GM12878 (cell line): ENCODE results near the gene OSBPL2. TPM values are rescaled to one million over a fixed set of nuclear protein-coding genes. Genes with fewer than 3 reads are reported as not detected.

Experiments used
- ATAC-seq: fragments of 200-7000 bp; cut with Tn5 transposase; 3 replicates; pipeline ENCODE4 v1.9.1; 2020; ENCODE audit warnings: mild to moderate bottlenecking, moderate library complexity
- BruUV-seq: library from RNA; stranded (reverse); fragments of 400-500 nt; replicated peaks from 2 replicates; lab custom pipeline; 2021; lab: Mats Ljungman, UMichigan
- CTCF ChIA-PET: fragments of 300-600 bp; sonication (Branson Sonifier 250); formaldehyde crosslinking; extraction: SDS; loops from one replicate; lab custom pipeline; 2021; ENCODE audit warnings: inconsistent platforms; lab: Yijun Ruan, JAX
- POLR2A ChIA-PET: fragments of 350-600 bp; formaldehyde crosslinking; extraction: SDS; loops from one replicate; lab custom pipeline; 2021; ENCODE audit warnings: inconsistent platforms; lab: Charles Lee
- RAD21 ChIA-PET: fragments of 300-600 bp; sonication (Branson Sonifier 250); formaldehyde crosslinking; loops from one replicate; lab custom pipeline; 2023; ENCODE audit warnings: antibody characterized with exemption; ENCODE audit not compliant: unreplicated experiment; lab: Charles Lee
- SMC1A ChIA-PET: fragments of 300-600 bp; sonication (Branson Sonifier 250); formaldehyde crosslinking; loops from one replicate; lab custom pipeline; 2023; ENCODE audit not compliant: unreplicated experiment, uncharacterized antibody; lab: Charles Lee
- DNase-seq: peaks from one replicate; pipeline ENCODE4 v3.0.0-alpha.2; 2011; ENCODE audit warnings: low read depth, low spot score
- FAIRE-seq: peaks from 3 replicates; lab custom pipeline; 2011; peaks lifted over from hg19 to GRCh38; lab: Jason Lieb, UNC
- H2AFZ ChIP-seq: 2 replicates; pipeline ENCODE4 v1.6.0; 2011; ENCODE audit warnings: low read depth, low read length, control low read depth; ENCODE audit not compliant: control insufficient read depth
- H3K27ac ChIP-seq: 2 replicates; pipeline ENCODE4 v1.5.1; 2011; ENCODE audit warnings: control low read depth; ENCODE audit not compliant: control insufficient read depth, insufficient read depth
- H3K27me3 ChIP-seq, 2 experiments: replicated peaks in 1 of 2; 2 replicates each; pipeline versions ENCODE4 v1.6.0 to v1.6.1; 2011; ENCODE audit warnings: low read length in 1 of 2; ENCODE audit not compliant: control insufficient read depth in 2 of 2, insufficient read depth in 2 of 2
- H3K36me3 ChIP-seq, 2 experiments: 2 replicates each; pipeline ENCODE4 v1.5.1; 2011; ENCODE audit warnings: low read length in 1 of 2; ENCODE audit not compliant: control insufficient read depth in 2 of 2, insufficient read depth in 2 of 2
- H3K4me1 ChIP-seq: 2 replicates; pipeline ENCODE4 v1.6.1; 2011; ENCODE audit warnings: mild to moderate bottlenecking, low read length, moderate library complexity, mixed read lengths; ENCODE audit not compliant: control insufficient read depth, insufficient read depth
- H3K4me2 ChIP-seq: 2 replicates; pipeline ENCODE4 v1.6.0; 2011; ENCODE audit warnings: control low read depth; ENCODE audit not compliant: control insufficient read depth, insufficient read depth
- H3K4me3 ChIP-seq: fragments of 200-600 bp; sonication (generic); 2 replicates; pipeline ENCODE4 v1.5.1; 2016
- H3K79me2 ChIP-seq: 2 replicates; pipeline ENCODE4 v1.6.0; 2011; ENCODE audit warnings: low read length; ENCODE audit not compliant: control insufficient read depth, insufficient read depth
- H3K9ac ChIP-seq: 2 replicates; pipeline ENCODE4 v1.8.0; 2011; ENCODE audit warnings: low read length, control low read depth, mixed read lengths; ENCODE audit not compliant: control insufficient read depth, insufficient read depth
- H3K9me3 ChIP-seq: replicated peaks from 3 replicates; pipeline ENCODE4 v1.5.1; 2011; ENCODE audit warnings: mild to moderate bottlenecking, low read length; ENCODE audit not compliant: control insufficient read depth, insufficient read depth
- H4K20me1 ChIP-seq: 2 replicates; pipeline ENCODE4 v1.6.0; 2011; ENCODE audit not compliant: control insufficient read depth, insufficient read depth
- BACH1 ChIP-seq: fragments of 450-650 bp; IDR thresholded peaks from 2 replicates; pipeline ENCODE4 v1.6.1; 2017; ENCODE audit warnings: mild to moderate bottlenecking, borderline replicate concordance
- BMI1 ChIP-seq: fragments of 450-650 bp; IDR thresholded peaks from 2 replicates; pipeline ENCODE4 v1.6.1; 2016; ENCODE audit warnings: mild to moderate bottlenecking, moderate library complexity, borderline replicate concordance
- BRCA1 ChIP-seq: IDR thresholded peaks from 2 replicates; pipeline ENCODE4 v1.6.1; 2011; ENCODE audit warnings: low read depth, low read length, improper control_type of control experiment
- CHD1 ChIP-seq: IDR thresholded peaks from 2 replicates; pipeline ENCODE4 v1.6.1; 2012; ENCODE audit warnings: low read depth, low read length, improper control_type of control experiment
- HCFC1 ChIP-seq: fragments of 150-350 bp; IDR thresholded peaks from 2 replicates; pipeline ENCODE4 v1.6.1; 2014; ENCODE audit warnings: low read length
- SREBF2 ChIP-seq: IDR thresholded peaks from 2 replicates; pipeline ENCODE4 v1.6.1; 2012; ENCODE audit warnings: mild to moderate bottlenecking, low read length
- TCF7 ChIP-seq: IDR thresholded peaks from 2 replicates; pipeline ENCODE4 v1.6.1; 2014; ENCODE audit warnings: antibody characterized with exemption, borderline replicate concordance
- ZBTB33 ChIP-seq: fragments of 450-650 bp; IDR thresholded peaks from 2 replicates; pipeline ENCODE4 v1.6.1; 2017; ENCODE audit warnings: mild to moderate bottlenecking
- ZBTB40 ChIP-seq: fragments of 450-650 bp; IDR thresholded peaks from 2 replicates; pipeline ENCODE4 v1.6.1; 2016; ENCODE audit warnings: mild to moderate bottlenecking, moderate library complexity, borderline replicate concordance
- ZNF24 ChIP-seq: fragments of 450-650 bp; IDR thresholded peaks from 2 replicates; pipeline ENCODE4 v1.6.1; 2017; ENCODE audit warnings: antibody characterized with exemption, mild to moderate bottlenecking
- ZNF592 ChIP-seq: fragments of 450-650 bp; IDR thresholded peaks from 2 replicates; pipeline ENCODE4 v1.6.1; 2017; ENCODE audit warnings: mild to moderate bottlenecking, moderate library complexity
- WGBS: methylation state at CpG from one replicate; pipeline ENCODE4 v1.1.6; 2016; ENCODE audit warnings: low lambda C conversion rate; ENCODE audit not compliant: insufficient replicate concordance, insufficient coverage; ENCODE audit errors: missing lambda C conversion rate; 5-methylcytosine and 5-hydroxymethylcytosine counted together
- in situ Hi-C: fragments of 300-500 bp; cut with MboI; formaldehyde crosslinking; loops from 9 replicates; pipeline ENCODE4 v1.14.3; 2018; ENCODE audit warnings: mixed read lengths
- intact Hi-C: fragments of 100-400 bp; cut with micrococcal nuclease; formaldehyde crosslinking; loops from one replicate; pipeline ENCODE4 v1.14.2; 2022; ENCODE audit not compliant: unreplicated experiment
- polyA plus RNA-seq, 11 experiments: library from polyadenylated mRNA; depleted of rRNA in 4 of 11; unstranded in 6 of 11; stranded (reverse) in 5 of 11; fragments of >200 nt; fragmentation: Nextera tagmentation in 4 of 11; fragmentation: Illumina TruSeq in 1 of 11; extraction: Ambion mirVana in 4 of 11; extraction: Trizol in 1 of 11; gene quantifications; 1 replicate in 1 of 11; 2 replicates in 10 of 11; pipeline versions ENCODE4 v1.2.1 to v1.2.3, GENCODE V29; 2011 to 2016; ENCODE audit warnings: inconsistent platforms in 2 of 11, missing spikeins in 2 of 11, low read depth in 1 of 11
- total RNA-seq, 4 experiments: library from RNA; depleted of rRNA in 3 of 4; stranded (reverse); fragments of >200 nt in 3 of 4; fragmentation: Illumina TruSeq in 1 of 4; extraction: Trizol in 1 of 4; gene quantifications; 2 replicates each; pipeline versions ENCODE4 v1.2.1 to v1.2.3, GENCODE V29; 2013 to 2021

Gene OSBPL2
- total and polyA plus RNA-seq, 10 of the 15 experiments (the other 5 are each of a cell fraction or from before 2014, with no cell fraction given) = 2.8 to 22.3 (median 14.7) TPM

- H3K36me3 ChIP-seq = no peaks in the 10 kb centered on the region
- H3K4me2 ChIP-seq = no peak overlapping the region
- ChIA-PET CTCF (no interaction called here), RAD21 (no interaction called here), POLR2A (interaction anchor here (0.7 kb wide), 1 partner anchor 636 kb away, joined by 9 read pairs; no protein-coding TSS in a partner anchor), SMC1A (no interaction called here)
- no peak for DNase-seq
- no peak overlapping the region for H3K27ac ChIP-seq
- ATAC-seq = no peak
- peaks cover 9% of the 10 kb centered on the region for H3K4me1 ChIP-seq
- H3K9ac ChIP-seq = no peak overlapping the region
- in situ Hi-C loops = no loop called here
- no peaks in the 10 kb centered on the region for H4K20me1 ChIP-seq
- H3K9me3 ChIP-seq = peaks cover 3% of the 10 kb centered on the region
- no peaks in the 10 kb centered on the region for H3K27me3 ChIP-seq
- no peak overlapping the region for H2AFZ ChIP-seq
- no peak overlapping the region for H3K4me3 ChIP-seq
- no peak for FAIRE-seq
- intact Hi-C loops = loop anchor here (5.0 kb wide), 1 partner anchor 38 kb away; no protein-coding TSS in a partner anchor
- WGBS = 97% methylated on average over 4 of the region's 5 CpGs
- no TSS peak for BruUV-seq
- H3K79me2 ChIP-seq = no peaks in the 10 kb centered on the region
- no peak for TF ChIP-seq BRCA1
- no peak for TF ChIP-seq ZNF592
- no peak for TF ChIP-seq BACH1
- no peak for TF ChIP-seq CHD1
- no peak for TF ChIP-seq ZNF24
- TF ChIP-seq ZBTB33 = no peak
- TF ChIP-seq TCF7 = no peak
- TF ChIP-seq HCFC1 = no peak
- TF ChIP-seq ZBTB40 = no peak
- TF ChIP-seq SREBF2 = no peak
- no peak for TF ChIP-seq BMI1
These were observed 105.8 kb downstream of the OSBPL2 start for GRCh38 chr20:62344092-62344491.
